ENCODE results near the gene MYLK4.

Gene MYLK4

DNA sequence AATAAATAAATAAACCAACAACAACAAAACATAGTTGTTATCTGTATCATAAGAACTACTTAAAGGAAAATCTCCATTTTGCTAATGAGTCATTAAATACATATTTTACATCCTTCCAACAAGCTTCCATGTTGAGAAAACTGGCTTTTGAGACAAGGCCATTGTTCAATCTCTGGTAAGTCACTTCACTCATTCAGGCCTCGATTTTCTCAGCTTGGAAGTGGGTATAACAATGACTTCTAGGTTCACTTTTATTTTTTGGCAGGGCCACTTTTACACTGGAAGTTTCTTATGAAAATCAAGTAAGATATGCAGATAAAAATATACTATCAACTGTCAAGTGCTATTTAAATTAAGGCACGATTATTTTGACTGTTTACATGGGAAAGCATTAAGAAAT lies 44.4 kb upstream of the MYLK4 start:
- H3K9me3 ChIP-seq, result no peaks in the 10 kb centered on the region
- no peaks in the 10 kb centered on the region for H3K27me3 ChIP-seq
- H3K4me3 ChIP-seq (ENCODE audit: low read depth, low read length), result no peak overlapping the region
- no peaks in the 10 kb centered on the region for H3K4me1 ChIP-seq
- H3K36me3 ChIP-seq, result no peaks in the 10 kb centered on the region
- TF ChIP-seq, protein P1, sequence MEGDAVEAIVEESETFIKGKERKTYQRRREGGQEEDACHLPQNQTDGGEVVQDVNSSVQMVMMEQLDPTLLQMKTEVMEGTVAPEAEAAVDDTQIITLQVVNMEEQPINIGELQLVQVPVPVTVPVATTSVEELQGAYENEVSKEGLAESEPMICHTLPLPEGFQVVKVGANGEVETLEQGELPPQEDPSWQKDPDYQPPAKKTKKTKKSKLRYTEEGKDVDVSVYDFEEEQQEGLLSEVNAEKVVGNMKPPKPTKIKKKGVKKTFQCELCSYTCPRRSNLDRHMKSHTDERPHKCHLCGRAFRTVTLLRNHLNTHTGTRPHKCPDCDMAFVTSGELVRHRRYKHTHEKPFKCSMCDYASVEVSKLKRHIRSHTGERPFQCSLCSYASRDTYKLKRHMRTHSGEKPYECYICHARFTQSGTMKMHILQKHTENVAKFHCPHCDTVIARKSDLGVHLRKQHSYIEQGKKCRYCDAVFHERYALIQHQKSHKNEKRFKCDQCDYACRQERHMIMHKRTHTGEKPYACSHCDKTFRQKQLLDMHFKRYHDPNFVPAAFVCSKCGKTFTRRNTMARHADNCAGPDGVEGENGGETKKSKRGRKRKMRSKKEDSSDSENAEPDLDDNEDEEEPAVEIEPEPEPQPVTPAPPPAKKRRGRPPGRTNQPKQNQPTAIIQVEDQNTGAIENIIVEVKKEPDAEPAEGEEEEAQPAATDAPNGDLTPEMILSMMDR (IDR thresholded peaks at IDR 0.05; ENCODE audit: low read depth, low read length), result no peak
- DNase-seq, result no peak

DNA sequence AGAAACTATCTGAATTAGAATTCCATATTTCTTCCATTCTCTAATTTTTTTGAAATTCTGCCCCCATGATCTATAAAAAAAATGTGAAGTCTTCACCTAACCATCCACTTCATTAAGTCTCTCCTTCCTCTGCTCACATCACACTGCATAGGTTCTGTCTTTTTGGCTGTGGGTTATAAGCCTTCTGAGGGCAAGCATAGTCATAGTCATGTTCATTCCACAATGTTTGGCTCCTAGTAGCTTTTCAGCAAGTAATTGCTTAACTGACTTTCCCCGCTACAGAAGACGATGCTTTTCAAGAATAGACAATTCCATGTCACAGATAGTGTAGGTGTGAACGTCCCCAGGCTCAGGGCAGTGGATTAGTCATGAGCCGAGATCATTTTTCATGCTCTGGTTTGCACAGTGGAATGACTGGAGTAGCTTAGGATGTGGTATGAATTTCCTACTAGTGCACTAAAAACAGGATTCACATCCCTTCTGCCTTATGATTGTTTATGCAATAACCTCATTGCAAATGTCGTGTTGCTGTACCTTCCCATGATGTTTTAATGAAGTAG lies 43.5 kb upstream of the MYLK4 start:
- DNase-seq, result no peak
- H3K9me3 ChIP-seq, result no peaks in the 10 kb centered on the region
- TF ChIP-seq, protein P1 (IDR thresholded peaks at IDR 0.05; ENCODE audit: low read depth, low read length), result no peak
- H3K4me1 ChIP-seq, result no peaks in the 10 kb centered on the region
- no peak overlapping the region for H3K4me3 ChIP-seq (ENCODE audit: low read depth, low read length)
- H3K27me3 ChIP-seq, result no peaks in the 10 kb centered on the region
- H3K36me3 ChIP-seq, result no peaks in the 10 kb centered on the region

DNA sequence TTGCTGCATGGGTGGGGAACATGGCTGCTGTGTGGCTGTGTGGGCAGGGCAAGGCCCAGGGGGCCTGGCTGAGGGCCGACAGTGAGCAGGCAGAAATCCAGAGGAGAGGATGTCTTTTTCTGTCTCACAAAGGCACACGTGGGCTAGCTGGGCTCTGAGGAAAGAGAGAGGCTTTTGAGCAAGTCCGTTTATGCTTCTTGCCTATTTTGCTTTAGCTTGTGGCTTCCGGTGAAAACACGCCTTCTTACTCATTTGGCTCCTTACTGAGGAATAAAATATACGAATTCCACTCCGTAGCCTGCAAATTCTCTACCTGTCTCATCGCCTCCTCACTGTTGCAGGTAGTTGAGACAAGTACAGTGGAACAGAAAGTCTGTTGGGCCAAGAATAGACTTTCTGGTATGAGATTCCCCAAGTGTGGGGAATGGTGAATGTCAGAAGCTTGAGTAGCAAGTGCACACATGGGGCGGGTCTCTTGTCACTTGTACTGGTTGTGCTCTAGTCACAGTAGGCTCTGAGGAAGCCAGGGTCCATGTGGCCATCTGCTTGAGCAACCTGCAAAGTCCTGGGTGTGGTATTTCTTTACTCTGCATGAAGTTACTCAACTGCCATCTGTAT lies 42.9 kb upstream of the MYLK4 start:
- H3K4me3 ChIP-seq (ENCODE audit: low read depth, low read length), result no peak overlapping the region
- no peak for DNase-seq
- H3K9me3 ChIP-seq, result no peaks in the 10 kb centered on the region
- TF ChIP-seq, protein P1 (IDR thresholded peaks at IDR 0.05; ENCODE audit: low read depth, low read length), result no peak
- H3K27me3 ChIP-seq, result no peaks in the 10 kb centered on the region
- H3K36me3 ChIP-seq, result no peaks in the 10 kb centered on the region
- no peaks in the 10 kb centered on the region for H3K4me1 ChIP-seq

DNA sequence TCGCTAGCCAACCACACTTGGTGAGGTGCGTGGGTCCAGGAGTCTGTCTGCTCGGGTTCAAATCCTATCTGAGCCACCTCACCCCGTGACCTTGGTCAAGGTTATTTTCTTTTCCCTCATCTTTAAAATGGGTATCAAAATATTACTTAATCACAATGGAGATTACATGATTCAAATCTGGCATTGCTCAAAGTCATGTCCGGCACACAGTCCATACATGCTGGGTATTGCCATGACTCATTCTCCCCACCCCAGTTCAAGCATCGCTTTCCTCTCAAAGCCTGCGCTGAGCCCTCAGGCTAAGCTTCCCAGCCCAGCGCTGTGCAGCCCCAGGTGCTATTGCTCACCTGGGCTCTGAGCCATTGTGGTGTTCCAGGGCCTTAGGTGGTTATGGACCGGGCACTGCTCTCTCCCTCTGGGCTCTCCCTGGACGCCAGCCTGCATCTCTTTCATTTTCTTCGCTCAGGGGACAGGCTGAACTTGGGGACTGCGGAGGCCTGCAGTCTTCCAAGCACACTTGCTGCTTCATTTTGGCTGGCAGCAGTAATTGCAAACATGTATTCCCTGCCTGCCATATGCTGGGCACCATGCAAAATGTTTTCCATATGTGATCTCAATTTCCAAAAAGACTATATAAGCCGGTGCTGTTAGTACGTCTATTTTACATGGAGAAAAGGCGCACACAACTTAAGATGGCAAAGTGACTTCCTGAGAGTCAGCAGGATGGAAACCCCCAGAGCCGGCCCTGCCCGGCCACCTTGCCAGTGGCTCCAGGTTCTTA lies 41.8 kb upstream of the MYLK4 start:
- no peaks in the 10 kb centered on the region; the same call in 1 of the 2 replicates for H3K36me3 ChIP-seq
- TF ChIP-seq, protein P1 (IDR thresholded peaks at IDR 0.05; ENCODE audit: low read depth, low read length), result no peak
- DNase-seq, result no peak
- no peaks in the 10 kb centered on the region for H3K27me3 ChIP-seq
- H3K4me3 ChIP-seq (ENCODE audit: low read depth, low read length), result no peak overlapping the region
- no peaks in the 10 kb centered on the region for H3K9me3 ChIP-seq
- H3K4me1 ChIP-seq, result no peaks in the 10 kb centered on the region

DNA sequence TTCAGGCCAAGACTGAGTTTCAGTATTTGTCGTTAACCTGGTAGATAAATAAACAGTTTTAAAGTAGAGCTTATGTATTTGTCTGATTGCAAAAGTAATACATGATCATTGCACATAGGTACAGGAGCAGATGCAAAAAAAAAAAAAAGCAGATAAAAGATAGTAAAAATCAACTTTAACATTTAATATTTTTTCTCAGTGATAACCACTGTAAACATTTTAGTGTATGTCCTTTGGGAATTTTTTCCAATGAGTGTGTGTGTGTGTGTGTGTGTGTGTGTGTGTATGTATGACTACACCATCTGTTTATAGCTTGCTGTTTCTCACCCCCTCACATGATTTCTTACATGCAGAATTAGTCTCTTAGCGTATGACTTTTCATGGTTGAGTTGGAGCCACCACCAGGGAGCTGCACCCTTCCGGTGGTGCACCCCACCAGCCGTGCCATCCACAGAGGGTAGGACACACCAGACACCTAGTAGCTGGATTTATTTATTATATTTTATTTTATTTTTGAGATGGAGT lies 40.8 kb upstream of the MYLK4 start:
- H3K27me3 ChIP-seq, result no peaks in the 10 kb centered on the region
- TF ChIP-seq, protein P1 (IDR thresholded peaks at IDR 0.05; ENCODE audit: low read depth, low read length), result no peak
- H3K9me3 ChIP-seq, result no peaks in the 10 kb centered on the region
- H3K4me1 ChIP-seq, result no peaks in the 10 kb centered on the region
- no peaks in the 10 kb centered on the region; the same call in none of the 2 replicates for H3K36me3 ChIP-seq
- DNase-seq, result no peak
- no peak overlapping the region for H3K4me3 ChIP-seq (ENCODE audit: low read depth, low read length)

Data from BE2C (cell line).